Activated T-cell treated with anti-CD3 and anti-CD28 coated beads for 4 hours (primary cell): Measurements from ENCODE around the gene TMEM183A.

Experiments
- DNase-seq: peaks from one replicate; pipeline ENCODE4 v3.0.0-alpha.2; 2020

TMEM183A gene

GRCh38 chr1:203033287-203033686, 26.1 kb downstream of the TMEM183A start:
- DNase-seq, result no peak

- DNase-seq, result no peak
Observed at GRCh38 chr1:203033917-203034316, 26.7 kb downstream of the TMEM183A start.

GRCh38 chr1:203034422-203035110, 27.4 kb downstream of the TMEM183A start:
- no peak for DNase-seq

- no peak for DNase-seq
Observed at GRCh38 chr1:203035111-203036000, 28.2 kb downstream of the TMEM183A start.

- no peak for DNase-seq
Observed at GRCh38 chr1:203036135-203036534, 29.0 kb downstream of the TMEM183A start.

GRCh38 chr1:203036537-203036936, 29.4 kb downstream of the TMEM183A start:
- no peak for DNase-seq

- no peak for DNase-seq
Observed at GRCh38 chr1:203037509-203038190, 30.5 kb downstream of the TMEM183A start.

- no peak for DNase-seq
Observed at GRCh38 chr1:203038217-203038741, 31.1 kb downstream of the TMEM183A start.

GRCh38 chr1:203038891-203039608, 31.9 kb downstream of the TMEM183A start:
- DNase-seq, result peak; percentile 57

- no peak for DNase-seq
Observed at GRCh38 chr1:203039609-203040512, 32.7 kb downstream of the TMEM183A start.

GRCh38 chr1:203040513-203041275, 33.5 kb downstream of the TMEM183A start:
- DNase-seq, result no peak

- no peak for DNase-seq
Observed at GRCh38 chr1:203041351-203041932, 34.3 kb downstream of the TMEM183A start.

- no peak for DNase-seq
Observed at GRCh38 chr1:203043830-203044545, 36.8 kb downstream of the TMEM183A start.

GRCh38 chr1:203044546-203045250, 37.5 kb downstream of the TMEM183A start:
- DNase-seq, result no peak

- no peak for DNase-seq
Observed at GRCh38 chr1:203045336-203045735, 38.2 kb downstream of the TMEM183A start.

GRCh38 chr1:203045821-203046594, 38.8 kb downstream of the TMEM183A start:
- no peak for DNase-seq

- DNase-seq, result no peak
Observed at GRCh38 chr1:203046984-203047630, 39.9 kb downstream of the TMEM183A start.

GRCh38 chr1:203048086-203048485, 40.9 kb downstream of the TMEM183A start:
- DNase-seq, result no peak
